HG03039 (cell line): ENCODE measurements around the gene CIBAR2.

Experiments
- ATAC-seq: cut with Tn5 transposase; IDR thresholded peaks from one replicate; pipeline ENCODE4 v1.9.1; 2021; ENCODE audit warnings: mild to moderate bottlenecking, moderate library complexity; ENCODE audit not compliant: unreplicated experiment

CIBAR2 gene

GRCh38 chr16:85103114-85104079 lies 8.9 kb downstream of the CIBAR2 start:
- ATAC-seq, result no peak

DNA sequence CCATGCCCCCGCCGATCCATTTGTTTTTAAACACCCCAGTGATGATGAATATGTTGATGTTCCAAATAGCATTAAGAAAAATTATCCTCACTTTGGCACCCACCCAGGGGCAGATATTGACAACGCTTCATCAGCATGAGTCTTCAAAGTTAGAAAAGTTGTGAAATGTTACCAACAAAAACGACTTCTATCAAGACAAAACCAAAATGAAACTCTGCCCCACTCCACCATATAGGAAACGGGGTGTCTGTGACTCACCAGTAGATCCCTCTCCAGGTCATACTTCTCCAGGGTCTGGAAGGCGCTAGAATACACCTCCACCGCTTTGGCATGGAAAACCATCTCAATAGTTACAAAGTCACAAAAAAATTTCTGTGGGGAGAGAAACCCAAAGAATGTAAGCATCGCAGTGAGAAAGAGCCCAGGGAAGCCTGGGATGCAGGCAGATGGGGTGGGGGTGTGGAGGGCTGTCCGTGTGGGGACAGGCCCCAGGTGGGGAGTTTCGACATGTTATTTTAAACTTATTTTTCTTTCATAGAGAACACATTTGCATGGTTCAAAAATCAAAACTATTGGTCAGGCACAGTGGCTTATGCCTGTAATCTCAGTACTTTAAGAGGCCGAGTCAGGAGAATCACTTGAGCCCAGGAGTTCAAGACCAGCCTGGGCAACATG lies 10.2 kb downstream of the CIBAR2 start:
- no peak for ATAC-seq

GRCh38 chr16:85100265-85100664 lies 12.0 kb downstream of the CIBAR2 start:
- ATAC-seq, result no peak

DNA sequence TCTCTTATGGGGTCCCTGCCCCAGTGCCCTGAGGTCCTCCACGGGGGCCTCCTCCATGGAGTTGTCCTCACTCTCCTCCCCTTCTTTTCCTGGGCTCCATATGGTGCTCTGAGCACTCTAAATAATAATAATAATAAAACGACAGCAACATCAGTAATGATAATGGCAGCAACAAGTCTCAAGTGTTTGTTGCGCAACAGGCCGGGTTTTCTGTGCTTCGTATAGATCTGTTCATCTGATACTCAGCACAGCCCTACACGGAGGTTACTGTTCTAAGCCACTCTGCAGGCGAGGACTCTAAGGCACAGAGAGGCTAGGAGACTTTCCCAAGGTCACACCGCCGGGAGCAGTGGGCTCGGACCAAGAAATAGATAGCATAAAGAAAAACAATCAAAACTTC lies 13.7 kb downstream of the CIBAR2 start:
- no peak for ATAC-seq

DNA sequence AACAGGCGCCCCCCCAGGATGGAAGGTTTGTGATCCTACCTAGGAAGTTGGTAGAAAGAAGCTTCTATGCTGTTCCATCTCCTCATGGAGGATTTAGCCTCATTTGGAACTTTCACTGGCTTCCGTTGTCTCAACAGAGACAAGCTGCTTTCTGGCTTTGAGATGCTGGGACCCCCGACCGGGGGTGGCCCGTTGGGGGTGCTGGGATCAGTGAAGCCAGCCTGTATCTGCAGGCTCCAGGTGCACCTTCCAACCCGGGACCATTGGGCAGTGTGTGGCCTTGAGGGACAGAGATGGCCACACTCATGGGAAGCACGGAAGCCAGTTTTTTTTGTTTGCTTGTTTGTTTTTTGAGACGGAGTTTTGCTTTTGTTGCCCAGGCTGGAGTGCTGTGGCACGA lies 15.4 kb downstream of the CIBAR2 start:
- ATAC-seq, result no peak

DNA sequence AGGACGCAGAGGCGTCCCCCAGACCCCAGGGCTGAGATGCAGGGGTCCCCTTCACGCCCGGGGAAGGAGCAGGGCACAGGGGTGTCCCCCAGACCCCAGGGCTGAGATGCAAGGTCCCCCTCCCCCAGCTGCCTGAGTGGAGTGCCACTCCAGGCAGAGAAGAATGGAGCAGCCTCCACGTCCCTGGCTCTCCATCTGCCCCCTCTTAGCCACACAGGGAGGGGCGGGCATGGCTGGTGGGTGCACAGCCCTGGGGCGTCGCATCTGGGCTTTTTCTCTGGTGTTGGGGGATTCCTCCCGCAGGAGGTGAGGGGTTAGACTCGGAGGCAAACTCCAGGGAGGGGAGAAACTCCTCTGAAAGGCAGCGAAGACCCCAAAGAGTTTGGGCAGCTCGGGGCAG lies 17.5 kb downstream of the CIBAR2 start:
- ATAC-seq, result no peak

- ATAC-seq, result no peak
These were observed 18.0 kb downstream of the CIBAR2 start for GRCh38 chr16:85094176-85094805.

GRCh38 chr16:85093705-85094104 lies 18.6 kb downstream of the CIBAR2 start:
- no peak for ATAC-seq

DNA sequence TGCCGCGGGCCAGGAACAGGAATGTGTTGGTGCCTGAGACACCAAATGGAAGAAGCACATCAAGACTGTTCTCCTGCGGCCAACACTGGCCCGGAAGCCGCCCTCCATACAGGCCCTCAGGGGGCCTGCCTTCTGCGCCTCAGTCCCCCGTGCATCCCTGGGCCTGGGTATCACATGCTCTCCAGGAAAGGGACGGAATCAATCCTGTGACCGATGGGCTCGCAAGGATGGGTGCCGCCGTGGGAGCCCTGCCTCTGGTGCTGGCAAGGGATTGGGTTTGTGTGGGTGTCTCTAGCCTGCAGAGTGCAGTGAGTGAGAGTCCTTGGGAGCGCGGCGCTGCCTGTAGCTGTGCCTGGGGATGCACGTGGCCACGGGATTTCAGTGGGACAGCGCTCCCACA lies 19.4 kb downstream of the CIBAR2 start:
- no peak for ATAC-seq

GRCh38 chr16:85092309-85092708 lies 20.0 kb downstream of the CIBAR2 start:
- ATAC-seq, result no peak

DNA sequence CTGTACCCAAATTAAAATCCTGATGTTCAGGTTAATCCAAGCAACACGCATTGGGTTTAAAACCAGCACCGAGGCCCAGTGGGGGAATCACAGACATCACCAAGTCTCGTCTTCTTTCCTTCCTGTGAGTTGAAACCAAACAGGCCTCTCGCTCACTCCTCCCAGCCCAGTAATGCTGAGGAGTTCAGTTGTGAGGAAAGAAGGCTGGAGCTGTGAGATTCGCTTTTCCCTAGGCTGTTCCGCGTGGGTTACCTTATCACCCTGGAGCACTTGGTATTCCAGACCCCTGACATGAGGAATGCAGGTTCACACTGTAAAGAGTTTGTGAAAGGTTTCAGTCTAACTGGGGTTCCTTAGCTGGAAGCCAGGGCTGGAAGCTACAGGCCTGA lies 20.8 kb downstream of the CIBAR2 start:
- ATAC-seq, result no peak

GRCh38 chr16:85090873-85091521 lies 21.3 kb downstream of the CIBAR2 start:
- ATAC-seq, result no peak

DNA sequence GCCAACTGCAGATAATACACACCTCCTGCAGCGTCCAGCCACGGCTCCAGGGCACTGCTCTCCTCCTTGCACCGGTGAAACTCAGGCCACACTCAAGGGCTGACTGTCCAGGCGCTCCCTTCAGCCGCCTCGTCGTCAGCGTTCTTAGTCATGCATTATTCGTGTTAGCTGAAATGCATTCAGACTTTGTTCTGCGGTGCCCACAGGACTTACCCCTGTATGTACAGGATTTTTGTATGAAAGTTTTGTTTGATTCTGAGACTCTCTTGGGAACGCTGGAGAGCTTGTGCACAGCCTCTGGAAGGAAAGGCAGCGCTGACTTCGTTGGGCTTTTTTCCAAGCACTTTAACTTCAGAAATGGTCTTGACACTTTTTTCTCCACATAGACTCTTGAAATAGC lies 22.1 kb downstream of the CIBAR2 start:
- no peak for ATAC-seq

DNA sequence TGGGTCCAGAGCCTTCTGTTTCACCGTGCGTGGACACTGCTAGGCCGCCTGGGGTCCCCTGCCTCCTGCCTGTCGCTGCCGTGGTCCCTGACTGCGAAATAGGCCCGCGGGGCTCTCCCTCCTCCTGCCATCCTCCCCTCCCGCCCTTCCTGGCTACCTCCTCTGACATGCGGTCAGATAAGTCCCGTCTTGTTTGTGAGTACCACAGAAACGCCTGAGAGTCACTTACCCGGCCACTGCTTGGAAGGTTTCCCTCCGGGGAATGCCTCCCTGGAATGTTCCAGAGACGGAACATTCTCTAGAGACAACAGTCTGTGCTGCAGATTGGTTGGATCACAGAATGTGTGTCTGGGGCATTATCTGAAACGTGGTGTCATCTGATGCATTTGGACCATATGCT lies 22.7 kb downstream of the CIBAR2 start:
- no peak for ATAC-seq

DNA sequence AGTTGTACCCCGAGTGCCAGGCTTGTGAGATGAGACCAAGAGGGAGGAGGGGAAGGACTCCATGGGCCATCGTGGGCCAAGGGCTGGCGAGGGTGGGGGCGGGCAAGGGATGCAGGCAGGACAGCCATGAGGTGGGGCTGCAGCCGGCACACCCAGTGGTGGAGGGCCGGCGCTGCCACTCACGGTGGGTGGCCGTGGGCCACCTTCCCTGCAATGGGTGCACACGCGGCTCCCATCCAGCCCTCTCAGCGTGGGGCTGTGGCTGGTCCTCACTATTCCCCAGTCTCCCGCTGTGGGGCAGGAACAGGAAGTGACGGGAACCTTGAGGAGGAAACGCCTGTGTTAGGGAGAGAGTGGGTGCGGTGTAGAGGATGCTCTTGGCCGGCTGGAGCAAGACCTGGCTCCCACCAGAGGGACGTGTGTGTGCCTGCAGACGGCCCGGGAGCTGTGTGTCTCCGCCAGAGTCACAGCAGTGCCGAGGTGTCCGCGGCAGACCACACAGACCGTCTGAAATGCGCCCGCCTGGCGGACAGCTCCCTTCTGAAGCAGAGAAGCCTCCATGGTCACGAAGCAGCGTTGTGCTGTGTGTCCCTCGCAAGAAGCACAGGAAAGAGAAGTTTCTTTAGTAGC lies 23.6 kb downstream of the CIBAR2 start:
- ATAC-seq, result no peak

DNA sequence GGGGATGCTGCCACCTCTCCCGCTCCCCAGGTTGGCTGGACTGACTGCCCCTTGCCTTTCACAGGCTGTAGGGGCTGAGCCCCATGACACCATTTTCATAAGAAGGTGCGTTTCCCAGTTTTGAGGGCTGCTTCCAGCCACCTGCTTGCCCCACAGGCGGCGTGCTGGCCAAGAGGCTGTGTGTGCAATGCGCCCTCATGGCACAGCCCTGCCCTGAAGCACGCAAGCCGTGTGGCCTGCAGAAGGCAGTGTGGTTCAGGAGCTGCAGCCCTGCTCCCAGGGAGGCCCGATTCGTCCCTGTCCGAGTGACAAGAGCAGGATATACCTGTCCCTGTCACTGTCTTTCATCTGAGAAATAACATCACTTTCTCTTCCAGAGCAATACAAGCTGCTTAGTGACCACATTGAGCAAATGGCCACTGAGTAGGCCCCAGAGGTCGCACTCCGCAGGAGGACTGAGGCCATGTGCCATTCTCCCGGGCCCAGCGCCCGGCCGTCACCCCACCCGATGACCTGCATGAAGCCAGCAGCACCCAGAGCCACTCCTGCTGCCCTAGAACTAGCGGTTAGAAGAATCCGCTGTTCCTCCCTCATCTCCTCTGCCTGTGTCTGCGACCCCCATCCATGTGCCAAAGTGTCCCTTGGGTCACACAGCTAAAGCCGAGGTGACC lies 24.2 kb downstream of the CIBAR2 start:
- ATAC-seq, result no peak

GRCh38 chr16:85086347-85087291 lies 25.7 kb downstream of the CIBAR2 start:
- ATAC-seq, result no peak

GRCh38 chr16:85085721-85086120 lies 26.6 kb downstream of the CIBAR2 start:
- no peak for ATAC-seq

GRCh38 chr16:85084841-85085510 lies 27.3 kb downstream of the CIBAR2 start:
- no peak for ATAC-seq
